ENCODE measurements around the gene LY6G6F.

Gene LY6G6F

DNA sequence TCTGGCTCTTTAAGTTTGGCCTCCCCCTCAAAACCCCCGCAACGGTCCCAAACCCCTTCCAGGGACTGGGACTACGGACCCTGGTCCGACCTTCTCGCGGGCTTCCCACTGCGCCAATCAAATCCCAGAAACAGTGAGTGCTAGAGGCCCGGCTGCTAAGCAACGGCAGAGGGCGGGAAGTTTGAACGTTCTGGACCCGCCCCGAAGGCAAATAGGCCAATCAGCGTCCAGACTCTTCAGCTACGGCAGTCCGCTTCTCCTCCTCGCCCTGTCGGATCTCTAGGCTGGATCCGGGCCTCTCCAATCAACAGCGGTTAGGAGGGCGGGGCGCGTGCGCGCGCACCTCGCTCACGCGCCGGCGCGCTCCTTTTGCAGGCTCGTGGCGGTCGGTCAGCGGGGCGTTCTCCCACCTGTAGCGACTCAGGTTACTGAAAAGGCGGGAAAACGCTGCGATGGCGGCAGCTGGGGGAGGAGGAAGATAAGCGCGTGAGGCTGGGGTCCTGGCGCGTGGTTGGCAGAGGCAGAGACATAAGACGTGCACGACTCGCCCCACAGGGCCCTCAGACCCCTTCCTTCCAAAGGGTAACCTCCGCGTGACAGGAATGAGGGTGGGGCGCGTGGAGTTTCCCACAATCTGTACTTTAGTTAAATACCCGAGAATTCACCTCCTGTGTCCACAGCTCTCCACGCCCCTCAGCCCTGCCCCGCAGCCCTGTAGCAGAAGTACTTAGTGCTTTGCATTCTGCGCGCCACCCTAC lies 33.2 kb downstream of the LY6G6F start, which contains the start of gene MSH5:
TSS of gene MSH5 (plus strand) at position 367 of the 758 bp plus-strand sequence. CDS start 462 bp downstream, outside the sequence.
- peak; percentile 91 to 97 for DNase-seq (ENCODE audit: low read depth in 2 of 2)

DNA sequence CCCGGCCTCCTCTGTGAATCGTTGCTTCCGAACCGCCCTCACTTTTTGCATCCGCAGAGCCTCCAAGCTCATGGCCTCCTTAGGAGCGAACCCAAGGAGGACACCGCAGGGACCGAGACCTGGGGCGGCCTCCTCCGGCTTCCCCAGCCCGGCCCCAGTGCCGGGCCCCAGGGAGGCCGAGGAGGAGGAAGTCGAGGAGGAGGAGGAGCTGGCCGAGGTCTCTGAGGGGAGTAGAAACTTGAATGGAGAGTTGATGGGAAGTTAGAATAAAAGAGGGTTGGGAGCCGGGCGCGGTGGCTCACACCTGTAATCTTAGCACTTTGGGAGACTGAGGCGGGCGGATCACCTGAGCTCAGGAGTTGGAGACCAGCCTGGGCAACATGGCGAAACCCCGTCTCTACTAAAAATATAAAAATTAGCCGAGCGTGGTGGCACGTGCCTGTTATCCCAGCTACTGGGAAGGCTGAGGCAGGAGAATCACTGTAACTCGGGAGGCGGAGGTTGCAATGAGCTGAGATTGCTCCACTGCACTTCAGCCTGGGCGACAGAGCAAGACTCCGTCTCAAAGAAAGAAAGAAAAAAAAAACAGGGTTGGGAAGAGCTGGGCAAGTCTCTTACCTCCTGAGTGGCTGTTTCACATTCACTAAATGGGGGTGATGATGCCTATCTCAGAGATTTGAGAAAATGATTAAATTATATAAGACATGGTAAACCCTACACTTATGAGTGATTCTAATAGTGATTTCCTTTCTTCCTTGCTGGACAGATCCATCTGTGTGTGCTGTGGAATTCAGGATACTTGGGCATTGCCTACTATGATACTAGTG lies 33.9 kb downstream of the LY6G6F start:
- DNase-seq (ENCODE audit: low read depth in 2 of 2) = no peak

- DNase-seq (ENCODE audit: low read depth in 2 of 2) = no peak
These were observed 35.1 kb downstream of the LY6G6F start for GRCh38 chr6:31741815-31742214.

- DNase-seq (ENCODE audit: low read depth in 2 of 2) = no peak
These were observed 36.2 kb downstream of the LY6G6F start for GRCh38 chr6:31742894-31743293.

GRCh38 chr6:31744422-31744821 lies 37.8 kb downstream of the LY6G6F start:
- no peak for DNase-seq (ENCODE audit: low read depth in 2 of 2)

DNA sequence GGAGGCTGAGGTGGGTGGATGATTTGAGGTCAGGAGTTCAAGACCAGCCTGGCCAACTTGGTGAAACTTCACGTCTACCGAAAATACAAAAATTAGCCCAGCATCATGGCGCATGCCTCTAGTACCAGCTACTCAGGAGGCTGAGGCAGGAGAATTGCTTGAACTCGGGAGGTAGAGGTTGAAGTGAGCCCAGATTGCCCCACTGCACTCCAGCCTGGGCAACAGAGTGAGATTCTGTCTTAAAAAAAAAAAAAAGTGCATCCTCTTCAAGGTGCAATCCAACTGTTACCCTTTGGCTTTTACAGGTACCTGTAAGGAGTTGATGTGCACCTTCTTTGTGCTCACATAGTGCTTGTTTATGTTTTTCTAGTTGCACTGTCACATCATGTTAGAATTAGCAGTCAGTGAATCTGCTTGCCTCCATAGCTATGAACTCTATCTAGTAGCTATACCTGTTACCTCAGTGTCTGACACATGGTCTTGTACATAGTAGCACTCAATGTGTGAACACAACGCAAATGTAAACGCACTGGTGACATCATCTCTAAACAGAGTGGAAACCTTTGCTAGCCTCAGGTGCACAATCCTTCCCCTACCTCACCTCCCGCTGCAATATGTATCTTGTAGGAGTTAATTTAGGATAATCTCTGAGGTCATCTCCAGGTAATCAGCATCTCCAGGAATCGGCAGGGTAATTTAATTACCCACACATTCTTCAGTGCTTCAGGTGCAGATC lies 42.8 kb downstream of the LY6G6F start:
- no peak for DNase-seq (ENCODE audit: low read depth in 2 of 2)

DNA sequence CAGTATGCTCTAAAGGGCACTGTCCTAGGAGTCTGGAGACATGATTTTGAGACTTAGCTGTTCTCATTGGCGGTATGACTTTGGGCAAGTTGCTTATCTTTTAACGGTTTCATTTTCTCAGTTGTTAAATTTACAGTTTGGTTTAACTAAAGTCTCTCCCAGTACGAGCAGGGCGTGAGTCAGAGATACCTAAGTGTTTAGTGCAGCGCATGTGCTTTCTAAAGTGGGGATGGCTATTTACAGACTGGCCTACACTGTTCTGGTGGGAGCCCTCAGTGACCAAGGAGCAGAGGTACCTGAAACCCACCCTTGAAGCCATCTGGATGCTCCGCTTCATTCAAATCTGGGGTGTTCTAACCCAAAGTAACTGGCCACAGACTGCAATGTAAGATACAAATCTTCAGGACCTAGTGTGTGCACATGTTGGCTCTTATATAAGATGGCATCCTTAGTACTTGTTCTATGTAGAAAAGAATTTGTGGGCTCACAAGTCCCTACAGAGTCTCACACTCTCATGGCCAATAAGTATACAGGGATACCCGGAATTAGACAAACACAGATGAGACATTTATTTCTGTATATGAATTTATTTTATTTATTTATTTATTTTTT lies 43.9 kb downstream of the LY6G6F start:
- DNase-seq (ENCODE audit: low read depth in 2 of 2) = no peak

DNA sequence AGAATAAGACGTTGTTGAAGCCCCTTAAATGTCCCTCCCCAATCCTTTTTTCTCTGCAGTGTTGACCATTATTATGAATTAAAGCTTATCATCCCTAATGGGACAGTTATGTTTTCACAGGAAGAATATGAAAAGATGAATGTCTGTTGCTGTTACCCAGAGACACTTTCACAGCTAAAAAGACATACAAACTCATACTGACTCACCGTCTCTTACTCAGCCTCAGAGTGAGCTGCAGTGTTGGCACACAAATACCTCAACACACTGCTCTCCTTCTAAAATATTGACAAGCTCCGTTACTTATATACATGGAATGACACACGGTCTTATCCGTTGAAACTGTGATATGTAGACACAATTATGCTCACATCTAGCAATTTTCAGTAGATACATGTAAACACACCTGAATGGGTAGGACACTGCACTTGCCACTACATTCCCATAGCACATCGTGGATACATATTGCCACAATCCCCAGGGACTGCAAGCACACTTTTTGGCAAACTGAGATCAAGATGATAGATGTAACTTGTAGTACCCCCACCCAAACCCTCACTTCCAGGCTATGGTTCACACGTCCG lies 46.2 kb downstream of the LY6G6F start:
- DNase-seq (ENCODE audit: low read depth in 2 of 2) = no peak

GRCh38 chr6:31758281-31758680 lies 51.6 kb downstream of the LY6G6F start:
- DNase-seq (ENCODE audit: low read depth in 2 of 2) = no peak
